Right lobe of liver (tissue), 4 donors: Measurements from ENCODE around the gene EIF2S3B.

ENCODE experiments used
- CTCF ChIP-seq, 4 donors: fragments of 200-600 bp in 3 of 4; fragments of 450-650 bp in 1 of 4; IDR thresholded peaks; one replicate each; pipeline versions ENCODE4 v1.5.1 to v1.8.0; 2016 to 2022; ENCODE audit warnings: antibody characterized with exemption in 4 of 4, mild to moderate bottlenecking in 2 of 4
- POLR2A ChIP-seq: fragments of 450-650 bp; IDR thresholded peaks from one replicate; pipeline ENCODE4 v1.6.1; 2017; ENCODE audit warnings: antibody characterized with exemption, mild to moderate bottlenecking
- donor health status: DM: no; HTN: no; CAD: no.
- donor health status: DM: no; HTN: no; CAD: no.
- donor health status: DM: no; HTN: yes; CAD: no.

DNA sequence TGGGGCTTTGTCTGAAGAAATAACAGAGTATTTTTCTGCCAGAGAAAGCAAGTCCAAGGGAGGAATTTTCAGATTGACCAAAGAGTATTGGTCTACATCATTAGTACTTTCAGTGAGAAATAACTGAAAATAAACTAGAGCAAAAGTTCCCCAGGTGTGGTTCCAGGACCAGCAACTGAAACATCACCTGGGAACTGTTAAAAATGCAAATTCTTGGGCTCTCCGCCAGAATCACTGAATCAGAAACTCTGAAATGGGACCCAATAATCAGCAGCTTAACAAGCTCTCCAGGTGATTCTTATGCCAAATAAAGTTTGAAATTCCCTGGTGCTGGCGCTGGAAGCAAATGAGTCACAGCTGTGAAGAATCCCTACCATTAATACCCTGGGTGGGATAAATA, 52.1 kb downstream of the EIF2S3B start:
- TF ChIP-seq CTCF (IDR thresholded peaks at IDR 0.05) (no peak), POLR2A (no peak)
